H9 (cell line): ENCODE measurements around the gene CLEC2D. TPM values are rescaled to one million over a fixed set of nuclear protein-coding genes. Genes with fewer than 3 reads are reported as not detected.

Source experiments
- DNase-seq: peaks from one replicate; pipeline ENCODE4 v3.0.0-alpha.2; 2017
- H2AFZ ChIP-seq: one replicate; pipeline ENCODE4 v1.6.1; 2013; ENCODE audit warnings: mild to moderate bottlenecking, low read length, control low read depth, moderate library complexity
- H2AK5ac ChIP-seq: 2 replicates; pipeline ENCODE4 v1.6.1; 2013; ENCODE audit warnings: low read length, control low read depth, mixed read lengths; ENCODE audit not compliant: insufficient read length
- H2BK120ac ChIP-seq: one replicate; pipeline ENCODE4 v1.6.1; 2013; ENCODE audit warnings: low read depth, mild to moderate bottlenecking, low read length, control low read depth, inconsistent platforms; ENCODE audit not compliant: poor library complexity, severe bottlenecking
- H2BK12ac ChIP-seq: 2 replicates; pipeline ENCODE4 v1.6.1; 2013; ENCODE audit warnings: low read length, control low read depth, mixed read lengths, low read depth; ENCODE audit not compliant: insufficient read length
- H2BK15ac ChIP-seq: 2 replicates; pipeline ENCODE4 v1.6.1; 2013; ENCODE audit warnings: low read depth, low read length, control low read depth
- H2BK20ac ChIP-seq: one replicate; pipeline ENCODE4 v1.6.1; 2013; ENCODE audit warnings: low read depth, mild to moderate bottlenecking, low read length, control low read depth, inconsistent platforms; ENCODE audit not compliant: poor library complexity, severe bottlenecking
- H2BK5ac ChIP-seq: 2 replicates; pipeline ENCODE4 v1.6.1; 2013; ENCODE audit warnings: low read length, control low read depth, mixed read lengths; ENCODE audit not compliant: insufficient read length
- H3K14ac ChIP-seq: 2 replicates; pipeline ENCODE4 v1.6.1; 2013; ENCODE audit warnings: low read length, control low read depth; ENCODE audit not compliant: insufficient read depth
- H3K18ac ChIP-seq: 2 replicates; pipeline ENCODE4 v1.6.1; 2013; ENCODE audit warnings: low read depth, mild to moderate bottlenecking, mixed read lengths, low read length, control low read depth; ENCODE audit not compliant: insufficient read length
- H3K23ac ChIP-seq: 2 replicates; pipeline ENCODE4 v1.6.1; 2013; ENCODE audit warnings: low read length, control low read depth, mixed read lengths, low read depth; ENCODE audit not compliant: insufficient read length
- H3K23me2 ChIP-seq: 2 replicates; pipeline ENCODE4 v1.6.1; 2013; ENCODE audit warnings: low read depth, mild to moderate bottlenecking, mixed read lengths, low read length, control low read depth; ENCODE audit not compliant: insufficient read length, poor library complexity, severe bottlenecking
- H3K27ac ChIP-seq: 2 replicates; pipeline ENCODE4 v1.5.1; 2013; ENCODE audit warnings: low read length, control low read depth, mixed read lengths, low read depth; ENCODE audit not compliant: insufficient read length
- H3K27me3 ChIP-seq: 2 replicates; pipeline ENCODE4 v1.6.1; 2013; ENCODE audit warnings: low read length, control low read depth, inconsistent platforms; ENCODE audit not compliant: insufficient read depth
- H3K4ac ChIP-seq: 2 replicates; pipeline ENCODE4 v1.6.1; 2013; ENCODE audit warnings: low read depth, mild to moderate bottlenecking, control low read depth, inconsistent platforms, low read length, moderate library complexity
- H3K4me1 ChIP-seq: 2 replicates; pipeline ENCODE4 v1.6.1; 2013; ENCODE audit warnings: low read length, control low read depth, inconsistent platforms; ENCODE audit not compliant: insufficient read depth
- H3K4me2 ChIP-seq: 2 replicates; pipeline ENCODE4 v1.6.1; 2013; ENCODE audit warnings: low read length, control low read depth, mixed read lengths; ENCODE audit not compliant: insufficient read length, insufficient read depth
- H3K56ac ChIP-seq: 2 replicates; pipeline ENCODE4 v1.6.1; 2013; ENCODE audit warnings: low read depth, mild to moderate bottlenecking, mixed read lengths, low read length, control low read depth; ENCODE audit not compliant: insufficient read length
- H3K79me1 ChIP-seq: 2 replicates; pipeline ENCODE4 v1.6.1; 2013; ENCODE audit warnings: low read depth, mild to moderate bottlenecking, moderate library complexity, low read length, control low read depth, inconsistent platforms; ENCODE audit not compliant: insufficient read depth, poor library complexity, severe bottlenecking
- H3K79me2 ChIP-seq: 2 replicates; pipeline ENCODE4 v1.6.1; 2013; ENCODE audit warnings: low read length, control low read depth, inconsistent platforms; ENCODE audit not compliant: insufficient read depth
- H3K9ac ChIP-seq: 2 replicates; pipeline ENCODE4 v1.6.1; 2013; ENCODE audit warnings: low read length, control low read depth, mixed read lengths; ENCODE audit not compliant: insufficient read length; ENCODE audit errors: extremely low read depth
- H3K9me3 ChIP-seq: one replicate; pipeline ENCODE4 v1.6.1; 2013; ENCODE audit warnings: low read depth, low read length, inconsistent platforms; ENCODE audit not compliant: control insufficient read depth
- H3T11ph ChIP-seq: one replicate; pipeline ENCODE4 v1.6.1; 2013; ENCODE audit warnings: mild to moderate bottlenecking, low read length, control low read depth, inconsistent platforms
- H4K20me1 ChIP-seq: one replicate; pipeline ENCODE4 v1.6.1; 2013; ENCODE audit not compliant: control insufficient read depth, insufficient read length, insufficient read depth
- H4K5ac ChIP-seq: 2 replicates; pipeline ENCODE4 v1.6.1; 2013; ENCODE audit warnings: low read depth, mild to moderate bottlenecking, mixed read lengths, low read length, control low read depth; ENCODE audit not compliant: insufficient read length
- H4K8ac ChIP-seq: replicated peaks from 2 replicates; pipeline ENCODE4 v1.6.1; 2013; ENCODE audit warnings: low read length, control low read depth, mixed read lengths, low read depth; ENCODE audit not compliant: insufficient read length
- H4K91ac ChIP-seq: 2 replicates; pipeline ENCODE4 v1.6.1; 2013; ENCODE audit warnings: low read depth, mild to moderate bottlenecking, moderate library complexity, mixed read lengths, low read length, control low read depth; ENCODE audit not compliant: insufficient read length
- H3K27ac Mint-ChIP-seq, 3 experiments: 2 replicates in 2 of 3; 3 replicates in 1 of 3; pipeline ENCODE4 v1.8.0; 2020 to 2021; ENCODE audit warnings: mixed read lengths in 3 of 3, mild to moderate bottlenecking in 1 of 3, moderate library complexity in 1 of 3
- H3K27me3 Mint-ChIP-seq: 2 replicates; pipeline ENCODE4 v1.8.0; 2021; ENCODE audit warnings: low read depth, mild to moderate bottlenecking, moderate library complexity, mixed read lengths
- H3K36me3 Mint-ChIP-seq, 3 experiments: 2 replicates in 2 of 3; 3 replicates in 1 of 3; pipeline ENCODE4 v1.8.0; 2020 to 2021; ENCODE audit warnings: low read depth in 3 of 3, mixed read lengths in 3 of 3; ENCODE audit not compliant: insufficient read depth in 1 of 3
- H3K4me1 Mint-ChIP-seq, 2 experiments: 2 replicates each; pipeline ENCODE4 v1.8.0; 2020; ENCODE audit warnings: mixed read lengths in 2 of 2
- H3K4me3 Mint-ChIP-seq, 2 experiments: 2 replicates in 1 of 2; 3 replicates in 1 of 2; pipeline ENCODE4 v1.8.0; 2020 to 2021; ENCODE audit warnings: mild to moderate bottlenecking in 2 of 2, mixed read lengths in 2 of 2, moderate library complexity in 1 of 2
- H3K9me3 Mint-ChIP-seq, 2 experiments: 2 replicates in 1 of 2; 3 replicates in 1 of 2; pipeline ENCODE4 v1.8.0; 2020; ENCODE audit warnings: mild to moderate bottlenecking in 2 of 2, mixed read lengths in 2 of 2, moderate library complexity in 1 of 2
- WGBS: extraction: QIAGEN DNeasy Blood & Tissue Kit; methylation state at CpG from one replicate; pipeline ENCODE4 v1.1.7; 2013; ENCODE audit warnings: missing lambda C conversion rate, low lambda C conversion rate, mixed read lengths; ENCODE audit not compliant: insufficient read length; ENCODE audit errors: extremely low coverage; 5-methylcytosine and 5-hydroxymethylcytosine counted together
- total RNA-seq: library from RNA; stranded (reverse); gene quantifications from 2 replicates; pipeline ENCODE4 v1.2.1, GENCODE V29; 2021
- TF ChIP-seq, protein P1 (sequence below): fragments of 200-600 bp; sonication (generic); conservative IDR thresholded peaks from 3 replicates; pipeline ENCODE4 v1.8.0; 2021; ENCODE audit warnings: antibody characterized with exemption, mild to moderate bottlenecking

The CLEC2D gene
- total RNA-seq, 1 experiment from 2014 or later = 2.1 TPM

DNA sequence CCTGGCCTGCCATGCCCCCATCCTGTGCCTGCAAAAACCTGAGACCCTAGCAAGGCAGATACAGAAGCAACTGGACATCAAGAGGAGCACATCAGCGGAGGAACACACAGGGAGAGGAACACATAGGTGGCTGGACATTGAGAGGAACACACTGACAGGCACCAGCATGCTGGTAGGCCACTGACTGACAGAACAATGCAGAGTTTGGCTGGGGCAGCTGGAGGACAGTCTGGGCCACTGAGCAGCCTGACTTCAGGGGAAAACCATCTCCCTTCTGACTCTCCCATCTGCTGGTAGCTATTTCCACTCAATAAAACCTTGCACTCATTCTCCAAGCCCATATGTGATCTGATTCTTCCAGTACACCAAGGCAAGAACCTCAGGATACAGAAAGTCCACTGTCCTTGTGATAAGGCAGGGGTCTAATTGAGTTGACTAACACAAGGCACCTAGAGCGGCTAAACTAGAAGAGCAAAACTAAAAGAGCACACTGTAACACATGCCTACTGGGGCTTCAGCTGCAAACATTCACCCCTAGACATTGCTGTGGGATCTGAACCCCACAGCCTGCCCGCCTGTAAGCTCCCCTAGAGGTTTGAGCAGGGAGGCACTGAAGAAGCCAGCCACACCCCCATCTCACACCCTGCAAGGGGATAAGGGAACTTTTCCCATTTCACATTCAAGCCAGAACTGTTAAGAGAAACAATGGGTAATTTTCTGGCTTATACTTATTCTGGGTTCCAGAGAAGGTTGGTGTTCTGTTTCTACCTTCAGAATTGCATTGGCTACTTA, 41.3 kb downstream of the CLEC2D start:
- Mint-ChIP-seq H3K4me3 (no peak overlapping the region), H3K9me3 (peaks cover 0 to 2% of the 10 kb centered on the region in 2 experiments; a peak in 1 of 5 replicates), H3K36me3 (no peaks in the 10 kb centered on the region; a peak in 2 of 7 replicates), H3K27ac (peak overlapping the region in 1 of 3 experiments; percentile 15; a peak in 1 of 7 replicates), H3K27me3 (no peaks in the 10 kb centered on the region), H3K4me1 (peaks cover 4 to 9% of the 10 kb centered on the region in 2 experiments; a peak in 3 of 4 replicates)
- no peak overlapping the region for H2BK15ac ChIP-seq
- no peak overlapping the region for H2AFZ ChIP-seq
- no peaks in the 10 kb centered on the region for H3K79me1 ChIP-seq
- H3K4me1 ChIP-seq = no peaks in the 10 kb centered on the region
- no peak overlapping the region for H3K4ac ChIP-seq
- H2BK20ac ChIP-seq = no peak overlapping the region
- no peak overlapping the region for H2BK12ac ChIP-seq
- no peak overlapping the region for H3K18ac ChIP-seq
- no peak overlapping the region for H3K4me2 ChIP-seq
- H4K91ac ChIP-seq = no peak overlapping the region
- no peaks in the 10 kb centered on the region for H3K9me3 ChIP-seq
- no peak overlapping the region for H4K5ac ChIP-seq
- no peak overlapping the region for H3K14ac ChIP-seq
- H3T11ph ChIP-seq = no peak overlapping the region
- no peak overlapping the region for H2AK5ac ChIP-seq
- TF ChIP-seq, protein P1, sequence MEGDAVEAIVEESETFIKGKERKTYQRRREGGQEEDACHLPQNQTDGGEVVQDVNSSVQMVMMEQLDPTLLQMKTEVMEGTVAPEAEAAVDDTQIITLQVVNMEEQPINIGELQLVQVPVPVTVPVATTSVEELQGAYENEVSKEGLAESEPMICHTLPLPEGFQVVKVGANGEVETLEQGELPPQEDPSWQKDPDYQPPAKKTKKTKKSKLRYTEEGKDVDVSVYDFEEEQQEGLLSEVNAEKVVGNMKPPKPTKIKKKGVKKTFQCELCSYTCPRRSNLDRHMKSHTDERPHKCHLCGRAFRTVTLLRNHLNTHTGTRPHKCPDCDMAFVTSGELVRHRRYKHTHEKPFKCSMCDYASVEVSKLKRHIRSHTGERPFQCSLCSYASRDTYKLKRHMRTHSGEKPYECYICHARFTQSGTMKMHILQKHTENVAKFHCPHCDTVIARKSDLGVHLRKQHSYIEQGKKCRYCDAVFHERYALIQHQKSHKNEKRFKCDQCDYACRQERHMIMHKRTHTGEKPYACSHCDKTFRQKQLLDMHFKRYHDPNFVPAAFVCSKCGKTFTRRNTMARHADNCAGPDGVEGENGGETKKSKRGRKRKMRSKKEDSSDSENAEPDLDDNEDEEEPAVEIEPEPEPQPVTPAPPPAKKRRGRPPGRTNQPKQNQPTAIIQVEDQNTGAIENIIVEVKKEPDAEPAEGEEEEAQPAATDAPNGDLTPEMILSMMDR = no peak; the same call in 2 of the 3 replicates
- H3K27me3 ChIP-seq = no peaks in the 10 kb centered on the region
- H3K9ac ChIP-seq = no peak overlapping the region
- WGBS = no CpG with 5 or more reads among the region's 3 CpGs
- H3K56ac ChIP-seq = no peak overlapping the region
- H4K8ac ChIP-seq = no peak overlapping the region
- no peak overlapping the region for H3K23ac ChIP-seq
- no peak overlapping the region for H2BK5ac ChIP-seq
- H4K20me1 ChIP-seq = no peaks in the 10 kb centered on the region
- H3K79me2 ChIP-seq = no peaks in the 10 kb centered on the region
- DNase-seq = no peak
- H2BK120ac ChIP-seq = no peak overlapping the region
- no peaks in the 10 kb centered on the region for H3K23me2 ChIP-seq
- H3K27ac ChIP-seq = no peak overlapping the region
